CD1c-positive myeloid dendritic cell (primary cell): ENCODE data around the gene OSBPL3.

Source experiments
- DNase-seq: peaks from one replicate; pipeline ENCODE4 v3.0.0-alpha.2; 2016; ENCODE audit errors: extremely low spot score

The OSBPL3 gene

GRCh38 chr7:24763303-24763901 is 216.6 kb downstream of the OSBPL3 start:
- no peak for DNase-seq

GRCh38 chr7:24762771-24763170 is 217.2 kb downstream of the OSBPL3 start:
- no peak for DNase-seq

- no peak for DNase-seq
Observed at GRCh38 chr7:24760968-24761367, 219.0 kb downstream of the OSBPL3 start.

DNA sequence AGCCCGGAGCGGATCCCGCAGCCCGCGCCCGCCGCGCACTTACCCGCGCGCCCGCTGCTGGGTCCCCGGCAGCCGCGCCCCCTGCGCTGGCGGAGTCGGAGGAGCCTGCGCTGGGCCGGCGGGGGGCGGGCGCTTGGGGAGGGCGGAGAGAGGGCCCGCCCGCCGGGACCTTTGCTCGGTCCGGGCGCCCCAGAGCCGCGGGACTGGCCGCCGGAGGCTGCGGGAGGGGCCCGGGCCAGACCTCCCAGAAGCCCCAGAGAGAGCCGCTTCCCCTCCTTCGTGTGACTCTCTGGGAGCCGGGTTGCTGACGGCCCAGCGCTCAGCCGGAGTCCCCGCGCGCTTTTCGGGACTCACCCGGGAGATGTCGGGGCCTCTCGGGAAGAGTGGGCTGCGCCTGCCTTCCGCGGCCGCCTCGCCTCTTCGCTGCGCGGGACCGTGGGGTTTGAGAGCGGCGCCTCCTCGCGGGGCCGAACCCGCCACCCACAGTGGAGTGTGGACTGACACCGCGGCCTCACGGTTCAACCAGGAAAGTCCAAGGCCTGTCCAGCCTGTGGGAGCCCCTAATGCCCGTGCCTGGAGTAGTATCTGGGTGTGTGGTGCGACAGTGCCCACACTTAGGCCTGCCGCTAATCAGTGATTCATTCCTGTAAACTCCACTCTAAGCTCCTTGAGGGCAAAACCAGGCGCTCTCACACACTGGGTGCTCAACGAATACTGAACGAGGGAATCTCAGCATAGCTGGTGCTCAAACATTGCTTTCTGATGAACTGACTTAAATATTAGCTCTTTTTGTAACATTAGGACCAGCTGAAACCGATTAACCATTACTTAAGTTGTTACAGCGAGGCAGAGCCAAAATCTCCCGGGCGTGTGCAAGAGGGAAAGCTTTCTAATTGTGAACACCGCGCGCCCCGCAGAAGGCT is 222.4 kb downstream of the OSBPL3 start, which contains the start of gene GSDME:
GSDME (minus strand) TSS at position 112 of the 923 bp plus-strand sequence. CDS start 7,690 bp downstream, outside the sequence.
- DNase-seq = peak; percentile 24

DNA sequence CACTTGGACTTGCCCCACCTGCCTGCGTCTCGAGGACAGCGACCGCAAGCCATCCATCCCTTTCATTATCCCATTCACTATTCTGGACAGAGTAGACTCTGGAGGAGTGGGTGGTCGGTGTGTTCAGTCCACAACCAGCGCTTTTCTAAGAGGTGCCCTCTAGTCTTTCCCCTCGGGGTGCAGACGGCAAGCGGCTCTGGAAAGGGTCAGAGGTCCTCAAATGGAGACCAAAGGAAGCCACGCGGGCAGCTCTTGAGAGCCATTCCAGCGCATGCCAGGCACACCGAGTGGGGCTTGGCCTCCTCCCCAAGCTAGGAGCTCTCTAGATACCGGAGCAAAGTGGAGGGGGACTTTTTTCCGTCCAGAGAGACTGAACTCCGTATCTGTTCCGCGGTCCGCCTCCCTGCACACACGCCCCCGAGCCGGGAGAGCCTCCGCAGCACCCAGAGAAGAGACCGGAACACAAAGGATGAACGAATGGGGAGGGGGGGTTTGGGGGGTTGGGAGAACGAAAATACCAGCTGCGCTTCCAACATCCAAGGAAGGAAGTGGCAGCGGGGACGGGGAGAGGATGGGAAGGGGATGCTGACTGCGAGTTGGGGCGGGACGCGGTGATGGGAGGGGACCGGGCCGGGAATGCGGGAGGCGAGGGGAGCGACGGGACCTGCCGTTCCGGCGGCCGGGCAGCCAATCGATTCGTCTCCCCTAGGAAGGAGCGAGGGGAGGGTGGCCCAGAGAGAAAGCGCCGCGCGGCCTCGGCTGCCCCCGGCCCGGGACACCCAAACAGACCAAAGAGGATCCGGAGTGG is 223.2 kb downstream of the OSBPL3 start:
- no peak for DNase-seq

- no peak for DNase-seq
Observed at GRCh38 chr7:24755541-24756407, 224.2 kb downstream of the OSBPL3 start.

GRCh38 chr7:24754906-24755506 is 225.0 kb downstream of the OSBPL3 start:
- DNase-seq = no peak

GRCh38 chr7:24752073-24752800 is 227.7 kb downstream of the OSBPL3 start:
- no peak for DNase-seq

DNA sequence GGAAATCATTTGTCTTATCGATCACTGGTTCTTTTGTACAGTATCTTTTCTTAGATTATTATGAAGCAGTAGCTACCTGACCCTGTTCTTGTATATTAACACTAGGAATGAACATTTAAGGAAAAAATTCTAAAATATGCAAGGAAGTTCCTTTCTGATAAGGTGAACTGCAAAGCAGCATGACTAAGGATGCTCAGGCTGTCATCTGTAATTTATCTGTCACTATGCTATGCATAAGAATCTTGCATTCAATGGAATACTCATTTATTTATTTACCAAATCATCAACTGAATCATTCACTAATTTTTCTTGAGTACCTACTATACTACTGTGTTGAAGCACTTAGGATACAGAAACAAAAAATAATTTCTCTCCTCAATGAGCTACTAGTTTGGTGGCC is 228.5 kb downstream of the OSBPL3 start:
- DNase-seq = no peak

GRCh38 chr7:24750441-24751055 is 229.4 kb downstream of the OSBPL3 start:
- DNase-seq = no peak

GRCh38 chr7:24748521-24748920 is 231.5 kb downstream of the OSBPL3 start:
- no peak for DNase-seq
